Astrocyte (in vitro differentiated cells and primary cell): Measurements from ENCODE around the gene CELA2A. TPM values are rescaled to one million over a fixed set of nuclear protein-coding genes. Genes with fewer than 3 reads are reported as not detected.

ENCODE experiments used
- DNase-seq: peaks from one replicate; pipeline ENCODE4 v3.0.0-alpha.2; 2010; ENCODE audit warnings: low read depth
- FAIRE-seq: peaks from 2 replicates; lab custom pipeline; 2011; peaks lifted over from hg19 to GRCh38; lab: Jason Lieb, UNC
- H2AFZ ChIP-seq: 2 replicates; pipeline ENCODE4 v1.6.0; 2012; ENCODE audit warnings: low read depth, low read length, inconsistent platforms
- H3K27ac ChIP-seq: 2 replicates; pipeline ENCODE4 v1.5.1; 2011; ENCODE audit warnings: low read depth, low read length, inconsistent platforms
- H3K27me3 ChIP-seq: 2 replicates; pipeline ENCODE4 v1.6.0; 2011; ENCODE audit warnings: low read length, inconsistent platforms; ENCODE audit not compliant: insufficient read depth
- H3K36me3 ChIP-seq: 2 replicates; pipeline ENCODE4 v1.5.1; 2011; ENCODE audit warnings: low read length, inconsistent platforms; ENCODE audit not compliant: insufficient read depth
- H3K4me1 ChIP-seq: 2 replicates; pipeline ENCODE4 v1.5.1; 2011; ENCODE audit warnings: low read length, inconsistent platforms; ENCODE audit not compliant: insufficient read depth
- H3K4me2 ChIP-seq: 2 replicates; pipeline ENCODE4 v1.6.0; 2012; ENCODE audit warnings: low read length, inconsistent platforms
- H3K4me3 ChIP-seq: 2 replicates; pipeline ENCODE4 v1.5.1; 2011; ENCODE audit warnings: low read depth, mild to moderate bottlenecking, low read length, inconsistent platforms; ENCODE audit not compliant: insufficient read depth
- H3K79me2 ChIP-seq: 2 replicates; pipeline ENCODE4 v1.6.0; 2012; ENCODE audit warnings: mild to moderate bottlenecking, low read length, inconsistent platforms; ENCODE audit not compliant: insufficient read depth
- H3K9ac ChIP-seq: 2 replicates; pipeline ENCODE4 v1.6.0; 2012; ENCODE audit warnings: mild to moderate bottlenecking, low read length, inconsistent platforms
- H3K9me3 ChIP-seq: 2 replicates; pipeline ENCODE4 v1.5.1; 2012; ENCODE audit warnings: low read depth, mild to moderate bottlenecking, low read length, inconsistent platforms; ENCODE audit not compliant: insufficient read depth
- H4K20me1 ChIP-seq: 2 replicates; pipeline ENCODE4 v1.6.0; 2012; ENCODE audit warnings: low read length, inconsistent platforms; ENCODE audit not compliant: insufficient read depth
- H3K27ac Mint-ChIP-seq: one replicate; pipeline ENCODE4 v1.8.0; 2021; ENCODE audit warnings: mild to moderate bottlenecking, mixed read lengths; ENCODE audit not compliant: unreplicated experiment
- H3K27me3 Mint-ChIP-seq: one replicate; pipeline ENCODE4 v1.8.0; 2021; ENCODE audit warnings: low read depth, mixed read lengths; ENCODE audit not compliant: unreplicated experiment
- H3K36me3 Mint-ChIP-seq: one replicate; pipeline ENCODE4 v1.8.0; 2021; ENCODE audit warnings: low read depth, mixed read lengths; ENCODE audit not compliant: unreplicated experiment
- H3K4me1 Mint-ChIP-seq: one replicate; pipeline ENCODE4 v1.8.0; 2021; ENCODE audit warnings: low read depth, mixed read lengths; ENCODE audit not compliant: unreplicated experiment
- H3K4me3 Mint-ChIP-seq: one replicate; pipeline ENCODE4 v1.8.0; 2021; ENCODE audit warnings: mild to moderate bottlenecking, moderate library complexity, mixed read lengths; ENCODE audit not compliant: unreplicated experiment
- H3K9me3 Mint-ChIP-seq: one replicate; pipeline ENCODE4 v1.8.0; 2021; ENCODE audit warnings: mild to moderate bottlenecking, mixed read lengths; ENCODE audit not compliant: unreplicated experiment
- EZH2 ChIP-seq: IDR thresholded peaks from 2 replicates; pipeline ENCODE4 v1.6.1; 2012; ENCODE audit warnings: mild to moderate bottlenecking, low read length, inconsistent platforms; ENCODE audit not compliant: insufficient read depth
- total RNA-seq: library from RNA; stranded (reverse); gene quantifications from 2 replicates; pipeline ENCODE4 v1.2.1, GENCODE V29; 2021
- TF ChIP-seq, protein P1 (sequence below): IDR thresholded peaks from 2 replicates; pipeline ENCODE4 v1.5.1; 2011; ENCODE audit warnings: low read depth, mild to moderate bottlenecking, inconsistent platforms, low read length, moderate library complexity; ENCODE audit not compliant: insufficient read depth

CELA2A gene
- total RNA-seq, 1 donor from 2014 or later, result not detected

GRCh38 chr1:15492596-15492995, 36.1 kb downstream of the CELA2A start:
- no peaks in the 10 kb centered on the region for H3K4me1 ChIP-seq
- no peak overlapping the region for H3K4me3 Mint-ChIP-seq
- H3K4me2 ChIP-seq, result no peak overlapping the region
- DNase-seq (no peak), FAIRE-seq (no peak)
- H3K9ac ChIP-seq, result no peak overlapping the region
- no peaks in the 10 kb centered on the region for H3K9me3 ChIP-seq
- H3K27ac Mint-ChIP-seq, result no peak overlapping the region
- no peaks in the 10 kb centered on the region for H3K36me3 ChIP-seq
- H3K27me3 ChIP-seq, result no peaks in the 10 kb centered on the region
- H3K4me3 ChIP-seq, result no peak overlapping the region
- TF ChIP-seq, protein P1, sequence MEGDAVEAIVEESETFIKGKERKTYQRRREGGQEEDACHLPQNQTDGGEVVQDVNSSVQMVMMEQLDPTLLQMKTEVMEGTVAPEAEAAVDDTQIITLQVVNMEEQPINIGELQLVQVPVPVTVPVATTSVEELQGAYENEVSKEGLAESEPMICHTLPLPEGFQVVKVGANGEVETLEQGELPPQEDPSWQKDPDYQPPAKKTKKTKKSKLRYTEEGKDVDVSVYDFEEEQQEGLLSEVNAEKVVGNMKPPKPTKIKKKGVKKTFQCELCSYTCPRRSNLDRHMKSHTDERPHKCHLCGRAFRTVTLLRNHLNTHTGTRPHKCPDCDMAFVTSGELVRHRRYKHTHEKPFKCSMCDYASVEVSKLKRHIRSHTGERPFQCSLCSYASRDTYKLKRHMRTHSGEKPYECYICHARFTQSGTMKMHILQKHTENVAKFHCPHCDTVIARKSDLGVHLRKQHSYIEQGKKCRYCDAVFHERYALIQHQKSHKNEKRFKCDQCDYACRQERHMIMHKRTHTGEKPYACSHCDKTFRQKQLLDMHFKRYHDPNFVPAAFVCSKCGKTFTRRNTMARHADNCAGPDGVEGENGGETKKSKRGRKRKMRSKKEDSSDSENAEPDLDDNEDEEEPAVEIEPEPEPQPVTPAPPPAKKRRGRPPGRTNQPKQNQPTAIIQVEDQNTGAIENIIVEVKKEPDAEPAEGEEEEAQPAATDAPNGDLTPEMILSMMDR, result no peak
- TF ChIP-seq EZH2, result no peak
- no peak overlapping the region for H3K27ac ChIP-seq
- no peaks in the 10 kb centered on the region for H3K27me3 Mint-ChIP-seq
- H3K36me3 Mint-ChIP-seq, result peaks cover 7% of the 10 kb centered on the region
- H2AFZ ChIP-seq, result no peak overlapping the region
- H4K20me1 ChIP-seq, result no peaks in the 10 kb centered on the region
- H3K79me2 ChIP-seq, result no peaks in the 10 kb centered on the region
- H3K4me1 Mint-ChIP-seq, result peaks cover 3% of the 10 kb centered on the region
- no peaks in the 10 kb centered on the region for H3K9me3 Mint-ChIP-seq

- Histone ChIP-seq H3K4me3 (no peak overlapping the region), H2AFZ (no peak overlapping the region), H3K9ac (no peak overlapping the region), H3K79me2 (no peaks in the 10 kb centered on the region), H3K4me1 (no peaks in the 10 kb centered on the region), H4K20me1 (no peaks in the 10 kb centered on the region), H3K9me3 (no peaks in the 10 kb centered on the region), H3K4me2 (no peak overlapping the region), H3K27me3 (no peaks in the 10 kb centered on the region), H3K27ac (no peak overlapping the region), H3K36me3 (no peaks in the 10 kb centered on the region)
- Mint-ChIP-seq H3K36me3 (peaks cover 9% of the 10 kb centered on the region), H3K4me1 (peaks cover 3% of the 10 kb centered on the region), H3K9me3 (no peaks in the 10 kb centered on the region), H3K27me3 (no peaks in the 10 kb centered on the region), H3K4me3 (no peak overlapping the region), H3K27ac (no peak overlapping the region)
- DNase-seq, result no peak
- FAIRE-seq, result no peak
- TF ChIP-seq EZH2, result no peak
- TF ChIP-seq, protein P1, result no peak
Observed at GRCh38 chr1:15493869-15494390, 37.4 kb downstream of the CELA2A start.
